Ectodermal cell (in vitro differentiated cells): Measurements from ENCODE around the gene USP35.

Experiments
- H3K27ac ChIP-seq: 2 replicates; pipeline ENCODE4 v1.7.0; 2013; ENCODE audit warnings: mild to moderate bottlenecking, low read depth, low read length; ENCODE audit not compliant: insufficient read depth, poor library complexity, severe bottlenecking
- H3K27me3 ChIP-seq: 2 replicates; pipeline ENCODE4 v1.7.0; 2013; ENCODE audit warnings: mild to moderate bottlenecking, low read length; ENCODE audit not compliant: insufficient read depth, control insufficient read depth, poor library complexity, severe bottlenecking
- H3K36me3 ChIP-seq: one replicate; pipeline ENCODE4 v1.7.0; 2013; ENCODE audit warnings: low read length; ENCODE audit not compliant: control insufficient read depth, insufficient read depth
- H3K4me1 ChIP-seq: one replicate; pipeline ENCODE4 v1.7.0; 2013; ENCODE audit warnings: low read length; ENCODE audit not compliant: control insufficient read depth, insufficient read depth
- H3K4me3 ChIP-seq: 2 replicates; pipeline ENCODE4 v1.7.0; 2013; ENCODE audit warnings: low read depth, low read length, control low read depth; ENCODE audit not compliant: insufficient read depth
- H3K9me3 ChIP-seq: 2 replicates; pipeline ENCODE4 v1.7.0; 2013; ENCODE audit warnings: mild to moderate bottlenecking, low read length, moderate library complexity; ENCODE audit not compliant: control insufficient read depth
- WGBS, 2 experiments: methylation state at CpG; one replicate each; pipeline ENCODE4 v1.1.7; 2013; ENCODE audit warnings: missing lambda C conversion rate in 2 of 2; 5-methylcytosine and 5-hydroxymethylcytosine counted together

Gene USP35

GRCh38 chr11:78251083-78251775, 62.5 kb downstream of the USP35 start:
- peaks cover 5% of the 10 kb centered on the region for H3K36me3 ChIP-seq
- 100% methylated on average over 1 of the region's 1 CpG for WGBS, 2 experiments
- no peak overlapping the region for H3K4me3 ChIP-seq
- H3K4me1 ChIP-seq, result no peaks in the 10 kb centered on the region
- H3K27me3 ChIP-seq, result no peaks in the 10 kb centered on the region
- no peak overlapping the region for H3K27ac ChIP-seq
- H3K9me3 ChIP-seq, result no peaks in the 10 kb centered on the region

- no peaks in the 10 kb centered on the region for H3K9me3 ChIP-seq
- H3K27me3 ChIP-seq, result no peaks in the 10 kb centered on the region
- H3K4me1 ChIP-seq, result no peaks in the 10 kb centered on the region
- H3K27ac ChIP-seq, result no peak overlapping the region
- 92 to 95% methylated on average over 4 of the region's 4 CpGs for WGBS, 2 experiments
- peaks cover 5% of the 10 kb centered on the region for H3K36me3 ChIP-seq
- no peak overlapping the region for H3K4me3 ChIP-seq
These were observed 65.1 kb downstream of the USP35 start for GRCh38 chr11:78253797-78254196.

- 88 to 97% methylated on average over 4 of the region's 4 CpGs for WGBS, 2 experiments
- no peaks in the 10 kb centered on the region for H3K9me3 ChIP-seq
- H3K36me3 ChIP-seq, result peaks cover 5% of the 10 kb centered on the region
- no peak overlapping the region for H3K4me3 ChIP-seq
- H3K27me3 ChIP-seq, result no peaks in the 10 kb centered on the region
- no peaks in the 10 kb centered on the region for H3K4me1 ChIP-seq
- no peak overlapping the region for H3K27ac ChIP-seq
These were observed 65.5 kb downstream of the USP35 start for GRCh38 chr11:78254268-78254667.

- 100% methylated on average over 1 of the region's 2 CpGs for WGBS, 2 experiments
- no peaks in the 10 kb centered on the region for H3K4me1 ChIP-seq
- no peaks in the 10 kb centered on the region for H3K9me3 ChIP-seq
- no peak overlapping the region for H3K4me3 ChIP-seq
- no peak overlapping the region for H3K27ac ChIP-seq
- no peaks in the 10 kb centered on the region for H3K36me3 ChIP-seq
- H3K27me3 ChIP-seq, result no peaks in the 10 kb centered on the region
These were observed 67.2 kb downstream of the USP35 start for GRCh38 chr11:78255919-78256318.

GRCh38 chr11:78256962-78257361, 68.2 kb downstream of the USP35 start:
- Histone ChIP-seq H3K4me1 (no peaks in the 10 kb centered on the region), H3K27me3 (no peaks in the 10 kb centered on the region), H3K9me3 (no peaks in the 10 kb centered on the region), H3K4me3 (no peak overlapping the region), H3K27ac (no peak overlapping the region), H3K36me3 (no peaks in the 10 kb centered on the region)
- WGBS, 2 experiments, result 86 to 94% methylated on average over 3 of the region's 3 CpGs

- H3K36me3 ChIP-seq, result no peaks in the 10 kb centered on the region
- WGBS, 2 experiments, result 93 to 98% methylated on average over 2 to 3 of the region's 3 CpGs
- H3K4me1 ChIP-seq, result no peaks in the 10 kb centered on the region
- H3K27me3 ChIP-seq, result no peaks in the 10 kb centered on the region
- no peaks in the 10 kb centered on the region for H3K9me3 ChIP-seq
- H3K27ac ChIP-seq, result no peak overlapping the region
- no peak overlapping the region for H3K4me3 ChIP-seq
These were observed 68.9 kb downstream of the USP35 start for GRCh38 chr11:78257654-78258053.

- Histone ChIP-seq H3K27me3 (no peaks in the 10 kb centered on the region), H3K36me3 (no peaks in the 10 kb centered on the region), H3K4me3 (no peak overlapping the region), H3K4me1 (no peaks in the 10 kb centered on the region), H3K9me3 (no peaks in the 10 kb centered on the region), H3K27ac (no peak overlapping the region)
- 93% methylated on average over 7 to 8 of the region's 8 CpGs for WGBS, 2 experiments
These were observed 71.2 kb downstream of the USP35 start for GRCh38 chr11:78259777-78260487.

- H3K27ac ChIP-seq, result no peak overlapping the region
- no peaks in the 10 kb centered on the region for H3K27me3 ChIP-seq
- no peaks in the 10 kb centered on the region for H3K9me3 ChIP-seq
- 77 to 78% methylated on average over 4 of the region's 4 CpGs for WGBS, 2 experiments
- H3K4me1 ChIP-seq, result no peaks in the 10 kb centered on the region
- no peak overlapping the region for H3K4me3 ChIP-seq
- no peaks in the 10 kb centered on the region for H3K36me3 ChIP-seq
These were observed 72.6 kb downstream of the USP35 start for GRCh38 chr11:78261367-78261766.

- Histone ChIP-seq H3K36me3 (no peaks in the 10 kb centered on the region), H3K27ac (no peak overlapping the region)
- WGBS, 2 experiments, result 95% methylated on average over 4 of the region's 4 CpGs
These were observed 73.1 kb downstream of the USP35 start for GRCh38 chr11:78261828-78262227.

GRCh38 chr11:78262238-78262637, 73.5 kb downstream of the USP35 start:
- no peaks in the 10 kb centered on the region for H3K9me3 ChIP-seq

More at GRCh38 chr11:78261828-78262227, 73.1 kb downstream of the USP35 start:
- H3K4me3 ChIP-seq, result no peak overlapping the region
- no peaks in the 10 kb centered on the region for H3K4me1 ChIP-seq
- H3K9me3 ChIP-seq, result no peaks in the 10 kb centered on the region
- no peaks in the 10 kb centered on the region for H3K27me3 ChIP-seq

More at GRCh38 chr11:78262238-78262637, 73.5 kb downstream of the USP35 start:
- H3K4me3 ChIP-seq, result no peak overlapping the region
- WGBS, 2 experiments, result 92% methylated on average over 5 of the region's 5 CpGs
- H3K4me1 ChIP-seq, result no peaks in the 10 kb centered on the region
- no peaks in the 10 kb centered on the region for H3K36me3 ChIP-seq
- no peaks in the 10 kb centered on the region for H3K27me3 ChIP-seq
- no peak overlapping the region for H3K27ac ChIP-seq
